GM23248 (cell line): ENCODE data around the gene C10orf62.

Experiments
- EZH2 ChIP-seq: fragments of 200-600 bp; sonication (generic); IDR thresholded peaks from 2 replicates; pipeline ENCODE4 v1.6.1; 2018; ENCODE audit warnings: antibody characterized with exemption, mild to moderate bottlenecking; ENCODE audit not compliant: insufficient read depth, poor library complexity, severe bottlenecking
- EZH2phosphoT487 ChIP-seq: fragments of 200-600 bp; sonication (generic); IDR thresholded peaks from 2 replicates; pipeline ENCODE4 v1.6.1; 2018; ENCODE audit warnings: antibody characterized with exemption, moderate library complexity, mild to moderate bottlenecking, low read depth; ENCODE audit not compliant: insufficient read depth

- TF ChIP-seq EZH2 = no peak
- no peak for TF ChIP-seq EZH2phosphoT487
Measured at GRCh38 chr10:97587183-97587582, 2.3 kb upstream of the C10orf62 start.
